IPS DF 6.9 (cell line): ENCODE results near the gene COX17.

Experiments
- DNase-seq: peaks from one replicate; pipeline ENCODE4 v3.0.0-alpha.2; 2013; ENCODE audit warnings: low read depth, low spot score
- H3K27ac ChIP-seq: one replicate; pipeline ENCODE4 v1.5.1; 2013; ENCODE audit warnings: low read length, control low read depth
- H3K27me3 ChIP-seq: 2 replicates; pipeline ENCODE4 v1.6.1; 2013; ENCODE audit warnings: mild to moderate bottlenecking, low read length; ENCODE audit not compliant: control insufficient read depth, insufficient read depth
- H3K36me3 ChIP-seq: 2 replicates; pipeline ENCODE4 v1.6.1; 2013; ENCODE audit warnings: low read length; ENCODE audit not compliant: control insufficient read depth, insufficient read depth
- H3K4me1 ChIP-seq: 2 replicates; pipeline ENCODE4 v1.6.1; 2013; ENCODE audit warnings: low read length; ENCODE audit not compliant: control insufficient read depth, insufficient read depth
- H3K4me3 ChIP-seq: 2 replicates; pipeline ENCODE4 v1.5.1; 2013; ENCODE audit warnings: mild to moderate bottlenecking, low read length
- H3K9me3 ChIP-seq: 2 replicates; pipeline ENCODE4 v1.6.1; 2013; ENCODE audit warnings: low read length, inconsistent platforms; ENCODE audit not compliant: control insufficient read depth, insufficient read depth
- WGBS: extraction: QIAGEN DNeasy Blood & Tissue Kit; methylation state at CpG from one replicate; pipeline ENCODE4 v1.1.7; 2013; ENCODE audit warnings: mixed read lengths, missing lambda C conversion rate; ENCODE audit not compliant: insufficient read length, insufficient coverage; 5-methylcytosine and 5-hydroxymethylcytosine counted together

Gene COX17

GRCh38 chr3:119660474-119661440 lies 16.4 kb downstream of the COX17 start, which contains the start of gene POPDC2:
Gene POPDC2, minus strand, starts transcription at chr3:119660589. Its CDS starts 166 bp downstream, at chr3:119660423.
- WGBS = no CpG with 5 or more reads among the region's 9 CpGs
- Histone ChIP-seq H3K9me3 (no peaks in the 10 kb centered on the region), H3K36me3 (no peaks in the 10 kb centered on the region), H3K4me3 (no peak within 1 kb of the TSS), H3K27me3 (no peaks in the 10 kb centered on the region), H3K4me1 (no peaks in the 10 kb centered on the region), H3K27ac (no peak within 1 kb of the TSS)
- DNase-seq = no peak

GRCh38 chr3:119659606-119660291 lies 17.5 kb downstream of the COX17 start:
- H3K27ac ChIP-seq = no peak overlapping the region
- H3K4me3 ChIP-seq = no peak overlapping the region
- no peaks in the 10 kb centered on the region for H3K9me3 ChIP-seq
- WGBS = no CpG with 5 or more reads among the region's 9 CpGs
- no peaks in the 10 kb centered on the region for H3K27me3 ChIP-seq
- H3K4me1 ChIP-seq = no peaks in the 10 kb centered on the region
- no peak for DNase-seq
- H3K36me3 ChIP-seq = no peaks in the 10 kb centered on the region

GRCh38 chr3:119658994-119659393 lies 18.2 kb downstream of the COX17 start:
- H3K9me3 ChIP-seq = no peaks in the 10 kb centered on the region
- no peak overlapping the region for H3K4me3 ChIP-seq
- no peak for DNase-seq
- H3K27me3 ChIP-seq = no peaks in the 10 kb centered on the region
- no peak overlapping the region for H3K27ac ChIP-seq
- WGBS = no CpG with 5 or more reads among the region's 2 CpGs
- no peaks in the 10 kb centered on the region for H3K36me3 ChIP-seq
- no peaks in the 10 kb centered on the region for H3K4me1 ChIP-seq

- Histone ChIP-seq H3K4me3 (no peak overlapping the region), H3K4me1 (no peaks in the 10 kb centered on the region), H3K27me3 (no peaks in the 10 kb centered on the region), H3K9me3 (no peaks in the 10 kb centered on the region), H3K36me3 (no peaks in the 10 kb centered on the region), H3K27ac (no peak overlapping the region)
- no peak for DNase-seq
- whole genome bisulfite sequencing = 100% methylated on average over 2 of the region's 4 CpGs
These were observed 19.1 kb downstream of the COX17 start for GRCh38 chr3:119657887-119658702.

- no peak overlapping the region for H3K27ac ChIP-seq
- no peaks in the 10 kb centered on the region for H3K9me3 ChIP-seq
- H3K27me3 ChIP-seq = no peaks in the 10 kb centered on the region
- H3K4me3 ChIP-seq = no peak overlapping the region
- no CpG with 5 or more reads among the region's 2 CpGs for WGBS
- DNase-seq = no peak
- H3K36me3 ChIP-seq = no peaks in the 10 kb centered on the region
- H3K4me1 ChIP-seq = no peaks in the 10 kb centered on the region
These were observed 23.3 kb downstream of the COX17 start for GRCh38 chr3:119653876-119654275.

GRCh38 chr3:119652306-119653033 lies 24.7 kb downstream of the COX17 start:
- H3K27me3 ChIP-seq = no peaks in the 10 kb centered on the region
- no CpG with 5 or more reads among the region's 7 CpGs for WGBS
- no peak for DNase-seq
- H3K36me3 ChIP-seq = no peaks in the 10 kb centered on the region
- H3K9me3 ChIP-seq = no peaks in the 10 kb centered on the region
- no peak overlapping the region for H3K27ac ChIP-seq
- no peak overlapping the region for H3K4me3 ChIP-seq
- H3K4me1 ChIP-seq = no peaks in the 10 kb centered on the region

- H3K36me3 ChIP-seq = no peaks in the 10 kb centered on the region
- DNase-seq = no peak
- 100% methylated on average over 1 of the region's 3 CpGs for WGBS
- H3K27me3 ChIP-seq = no peaks in the 10 kb centered on the region
- no peaks in the 10 kb centered on the region for H3K9me3 ChIP-seq
- H3K27ac ChIP-seq = no peak overlapping the region
- no peak overlapping the region for H3K4me3 ChIP-seq
- no peaks in the 10 kb centered on the region for H3K4me1 ChIP-seq
These were observed 27.4 kb downstream of the COX17 start for GRCh38 chr3:119649761-119650160.

GRCh38 chr3:119647843-119648575 lies 29.2 kb downstream of the COX17 start:
- no peak for DNase-seq
- Histone ChIP-seq H3K27ac (no peak overlapping the region), H3K4me1 (no peaks in the 10 kb centered on the region), H3K4me3 (no peak overlapping the region), H3K36me3 (no peaks in the 10 kb centered on the region), H3K9me3 (no peaks in the 10 kb centered on the region), H3K27me3 (no peaks in the 10 kb centered on the region)
- no CpG with 5 or more reads among the region's 12 CpGs for WGBS

- no peaks in the 10 kb centered on the region for H3K9me3 ChIP-seq
- H3K4me1 ChIP-seq = no peaks in the 10 kb centered on the region
- no peaks in the 10 kb centered on the region for H3K27me3 ChIP-seq
- H3K36me3 ChIP-seq = no peaks in the 10 kb centered on the region
- WGBS = no CpG with 5 or more reads among the region's 2 CpGs
- no peak for DNase-seq
- H3K27ac ChIP-seq = no peak overlapping the region
- H3K4me3 ChIP-seq = no peak overlapping the region
These were observed 30.0 kb downstream of the COX17 start for GRCh38 chr3:119647171-119647570.
